ENCODE data around the gene GOLGA1.
"Not testable (repeated sequence)": the region's sequence is repeated elsewhere in the genome, so short reads cannot be mapped to it uniquely, and the experiment has no call there.

GOLGA1 gene

DNA sequence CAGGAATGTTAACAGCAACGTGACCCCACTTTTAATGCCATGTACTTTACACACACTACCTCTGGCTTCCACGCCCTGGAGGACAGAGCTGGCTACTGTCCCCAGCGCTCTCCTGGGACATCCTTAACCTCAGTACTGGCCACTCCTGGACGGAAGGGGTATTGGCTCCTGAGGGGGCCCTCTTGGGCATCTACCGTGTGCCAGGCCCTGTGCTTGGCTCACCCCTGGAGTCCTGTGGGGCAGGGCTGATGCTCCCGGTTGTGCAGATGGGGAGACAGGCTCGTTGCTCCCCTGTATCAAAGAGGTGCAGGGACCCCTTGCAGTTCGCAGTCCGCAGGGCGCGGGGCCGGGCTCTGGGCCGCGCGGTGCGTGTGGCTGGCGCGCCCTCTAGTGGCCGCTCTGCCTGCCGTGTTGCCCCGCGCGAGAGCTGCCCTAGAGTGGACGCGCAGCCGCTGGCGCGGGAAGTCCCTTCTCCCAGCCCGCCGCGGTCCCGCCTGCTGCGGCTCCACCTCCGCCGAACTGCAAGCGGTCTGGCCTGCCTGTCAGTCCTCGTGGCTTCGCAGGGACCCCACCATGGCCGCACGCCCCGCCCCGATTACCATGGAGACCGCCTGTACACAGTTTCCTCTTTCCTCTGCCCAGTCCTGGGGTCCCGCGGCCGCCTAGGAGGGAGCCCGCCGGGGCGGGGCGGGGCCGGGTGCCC, 87.9 kb downstream of the GOLGA1 start, which contains the start of gene WDR38:
Gene WDR38 (plus strand): TSS at position 632 of the 703 bp plus-strand sequence. CDS start 72 bp downstream, outside the sequence.
- TF ChIP-seq, protein P1, sequence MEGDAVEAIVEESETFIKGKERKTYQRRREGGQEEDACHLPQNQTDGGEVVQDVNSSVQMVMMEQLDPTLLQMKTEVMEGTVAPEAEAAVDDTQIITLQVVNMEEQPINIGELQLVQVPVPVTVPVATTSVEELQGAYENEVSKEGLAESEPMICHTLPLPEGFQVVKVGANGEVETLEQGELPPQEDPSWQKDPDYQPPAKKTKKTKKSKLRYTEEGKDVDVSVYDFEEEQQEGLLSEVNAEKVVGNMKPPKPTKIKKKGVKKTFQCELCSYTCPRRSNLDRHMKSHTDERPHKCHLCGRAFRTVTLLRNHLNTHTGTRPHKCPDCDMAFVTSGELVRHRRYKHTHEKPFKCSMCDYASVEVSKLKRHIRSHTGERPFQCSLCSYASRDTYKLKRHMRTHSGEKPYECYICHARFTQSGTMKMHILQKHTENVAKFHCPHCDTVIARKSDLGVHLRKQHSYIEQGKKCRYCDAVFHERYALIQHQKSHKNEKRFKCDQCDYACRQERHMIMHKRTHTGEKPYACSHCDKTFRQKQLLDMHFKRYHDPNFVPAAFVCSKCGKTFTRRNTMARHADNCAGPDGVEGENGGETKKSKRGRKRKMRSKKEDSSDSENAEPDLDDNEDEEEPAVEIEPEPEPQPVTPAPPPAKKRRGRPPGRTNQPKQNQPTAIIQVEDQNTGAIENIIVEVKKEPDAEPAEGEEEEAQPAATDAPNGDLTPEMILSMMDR (IDR thresholded peaks at IDR 0.05) = peak; percentile 100
- TF ChIP-seq ZFX (IDR thresholded peaks at IDR 0.05; ENCODE audit: borderline replicate concordance) = no peak
- H3K27ac ChIP-seq = no peak within 1 kb of the TSS

- TF ChIP-seq, protein P1 (IDR thresholded peaks at IDR 0.05) = no peak
- TF ChIP-seq ZFX (IDR thresholded peaks at IDR 0.05; ENCODE audit: borderline replicate concordance) = no peak
- H3K27ac ChIP-seq = no peak overlapping the region
These were observed 88.6 kb downstream of the GOLGA1 start for GRCh38 chr9:124852121-124852828.

DNA sequence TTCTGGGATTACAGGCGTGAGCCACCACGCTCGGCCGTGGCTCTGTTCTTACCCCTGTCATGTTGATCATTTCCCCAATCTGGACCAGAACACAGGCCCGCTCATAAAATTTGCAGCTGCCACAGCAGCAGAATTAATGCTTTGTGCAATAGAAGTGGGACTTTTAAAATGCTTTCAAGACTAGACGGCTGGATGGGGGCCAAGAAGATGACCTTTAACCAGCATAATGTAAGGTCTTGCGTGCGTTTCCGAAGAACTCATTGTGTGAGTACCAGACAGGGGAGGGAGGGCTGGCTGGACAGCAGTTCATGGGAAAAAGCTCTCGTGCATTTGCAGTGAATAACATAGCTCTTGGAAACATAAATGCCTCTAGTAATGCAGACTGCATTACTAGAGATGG, 91.1 kb downstream of the GOLGA1 start:
- H3K27ac ChIP-seq = no peak overlapping the region
- TF ChIP-seq, protein P1 (IDR thresholded peaks at IDR 0.05) = no peak
- TF ChIP-seq ZFX (IDR thresholded peaks at IDR 0.05; ENCODE audit: borderline replicate concordance) = no peak

DNA sequence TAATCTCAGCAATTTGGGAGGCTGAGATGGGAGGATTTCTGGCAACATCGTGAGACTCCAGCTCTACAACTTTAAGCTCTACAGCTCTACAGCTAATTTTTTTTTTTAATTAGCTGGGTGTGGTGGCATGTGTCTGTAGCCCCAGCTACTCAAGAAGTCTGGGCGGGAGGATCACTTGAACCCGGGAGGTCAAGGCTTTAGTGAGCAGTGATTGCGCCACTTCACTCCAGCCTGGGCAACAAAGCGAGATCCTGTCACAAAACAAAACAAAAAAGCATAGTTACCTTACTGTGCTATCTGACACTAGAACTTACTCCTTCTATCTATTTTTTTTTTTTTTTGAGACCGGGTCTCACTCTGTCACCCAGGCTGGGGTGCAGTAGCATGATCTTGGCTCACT, 93.9 kb downstream of the GOLGA1 start:
- no peak overlapping the region for H3K27ac ChIP-seq
- no peak for TF ChIP-seq ZFX (IDR thresholded peaks at IDR 0.05; ENCODE audit: borderline replicate concordance)
- TF ChIP-seq, protein P1 (IDR thresholded peaks at IDR 0.05) = no peak

GRCh38 chr9:124846467-124846866, 94.4 kb downstream of the GOLGA1 start:
- not testable (repeated sequence) for H3K27ac ChIP-seq

DNA sequence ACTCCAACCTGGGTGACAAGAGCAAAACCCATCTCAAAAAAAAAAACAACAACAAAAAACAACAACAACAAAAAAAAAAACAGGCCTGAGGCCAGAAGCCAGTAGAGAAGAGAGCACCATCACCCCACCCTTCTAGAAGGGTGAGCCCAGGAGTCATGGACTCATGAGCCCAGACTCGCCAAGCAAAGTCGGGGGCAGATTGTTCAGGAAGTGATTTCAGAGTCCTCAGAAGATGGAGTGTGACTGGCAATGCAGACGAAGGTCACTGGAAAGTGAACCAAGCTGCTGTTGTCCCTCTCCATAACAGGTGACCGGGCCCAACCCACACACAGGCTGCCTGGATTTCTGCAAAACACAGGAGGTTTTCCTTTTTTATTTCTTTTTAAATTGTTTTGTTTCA, 96.6 kb downstream of the GOLGA1 start:
- no peak overlapping the region for H3K27ac ChIP-seq
- TF ChIP-seq, protein P1 (IDR thresholded peaks at IDR 0.05) = no peak
- TF ChIP-seq ZFX (IDR thresholded peaks at IDR 0.05; ENCODE audit: borderline replicate concordance) = no peak

DNA sequence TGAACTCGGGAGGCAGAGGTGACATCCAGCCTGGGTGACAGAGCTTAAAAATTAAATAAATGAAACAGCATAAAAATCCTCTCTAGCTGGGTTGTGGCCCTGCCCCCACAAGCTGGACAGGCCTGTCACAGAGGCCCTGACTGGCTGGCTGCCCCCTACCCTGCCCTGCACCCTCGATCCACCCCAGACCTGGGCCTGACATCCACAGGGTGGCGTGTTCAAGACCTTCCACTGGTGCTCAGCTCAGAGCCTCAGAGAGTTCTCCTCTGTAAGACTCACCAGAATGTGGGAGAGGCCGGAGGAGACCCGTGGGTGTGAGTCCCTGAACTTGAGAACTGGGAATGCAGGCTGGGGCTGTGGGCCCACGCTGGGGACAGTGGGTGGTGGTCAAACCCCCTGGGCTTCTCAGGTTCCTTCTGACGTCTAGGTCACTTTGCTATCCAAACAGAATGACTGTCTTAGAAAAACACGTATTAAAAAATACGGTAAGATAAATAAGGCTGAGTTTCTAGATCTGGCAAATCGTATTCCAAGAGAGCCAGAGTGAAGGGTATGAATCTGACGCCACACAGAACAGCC, 97.3 kb downstream of the GOLGA1 start:
- TF ChIP-seq, protein P1 (IDR thresholded peaks at IDR 0.05) = no peak
- no peak for TF ChIP-seq ZFX (IDR thresholded peaks at IDR 0.05; ENCODE audit: borderline replicate concordance)

More for the DNA sequence above, 97.3 kb downstream of the GOLGA1 start:
- no peak overlapping the region for H3K27ac ChIP-seq

Data from 22Rv1 (cell line).